Measurements from ENCODE around the gene MYL11. TPM values are rescaled to one million over a fixed set of nuclear protein-coding genes. Genes with fewer than 3 reads are reported as not detected.
"Not testable (repeated sequence)": the region's sequence is repeated elsewhere in the genome, so short reads cannot be mapped to it uniquely, and the experiment has no call there.

The MYL11 gene
- total and polyA plus RNA-seq, 4 donors: 0.44 to 3.9 TPM; not detected in 2

- Histone ChIP-seq H3K27me3 (ENCODE audit: control insufficient read depth in 3 of 3, insufficient read depth in 3 of 3, low read length in 2 of 3) (no peaks in the 10 kb centered on the region), H3K9ac (ENCODE audit: insufficient read depth in 1 of 2, low read length in 2 of 2) (no peak overlapping the region), H3K9me3 (ENCODE audit: control insufficient read depth in 4 of 4, insufficient read depth in 3 of 4, low read length in 3 of 4) (no peaks in the 10 kb centered on the region), H3K27ac (ENCODE audit: low read depth in 1 of 2, low read length in 1 of 2) (no peak overlapping the region), H3K4me1 (ENCODE audit: control insufficient read depth in 5 of 5, insufficient read depth in 5 of 5, low read length in 5 of 5) (peaks cover 0 to 5% (median 2%) of the 10 kb centered on the region in 5 donors), H3K36me3 (ENCODE audit: control insufficient read depth in 4 of 4, insufficient read depth in 4 of 4, low read length in 4 of 4) (peaks cover 0 to 1% (median 0%) of the 10 kb centered on the region in 4 donors), H3K4me3 (no peak overlapping the region)
- 87 to 90% methylated on average over 13 of the region's 13 CpGs for WGBS, 2 donors
- DNase-seq (no peak), ATAC-seq (ENCODE audit: insufficient read depth, low FRiP score) (no peak)
- TF ChIP-seq CTCF (IDR thresholded peaks at IDR 0.05; ENCODE audit: control extremely low read depth, extremely low read depth): no peak
Observed at GRCh38 chr16:30340621-30341020, 34.0 kb upstream of the MYL11 start.

- 92 to 98% methylated on average over 8 of the region's 8 CpGs for WGBS, 2 donors
- H3K4me3 ChIP-seq; DNase-seq; H3K9me3 ChIP-seq (ENCODE audit: control insufficient read depth in 4 of 4, insufficient read depth in 3 of 4, low read length in 3 of 4); H3K36me3 ChIP-seq (ENCODE audit: control insufficient read depth in 4 of 4, insufficient read depth in 4 of 4, low read length in 4 of 4); H3K9ac ChIP-seq (ENCODE audit: insufficient read depth in 1 of 2, low read length in 2 of 2); H3K27ac ChIP-seq (ENCODE audit: low read depth in 1 of 2, low read length in 1 of 2); ATAC-seq (ENCODE audit: insufficient read depth, low FRiP score); H3K4me1 ChIP-seq (ENCODE audit: control insufficient read depth in 5 of 5, insufficient read depth in 5 of 5, low read length in 5 of 5); H3K27me3 ChIP-seq (ENCODE audit: control insufficient read depth in 3 of 3, insufficient read depth in 3 of 3, low read length in 2 of 3): not testable (repeated sequence)
Observed at GRCh38 chr16:30341971-30342370, 32.6 kb upstream of the MYL11 start.

- Histone ChIP-seq H3K27me3 (ENCODE audit: control insufficient read depth in 3 of 3, insufficient read depth in 3 of 3, low read length in 2 of 3) (no peaks in the 10 kb centered on the region), H3K27ac (ENCODE audit: low read depth in 1 of 2, low read length in 1 of 2) (no peak overlapping the region), H3K4me3 (no peak overlapping the region), H3K9ac (ENCODE audit: insufficient read depth in 1 of 2, low read length in 2 of 2) (no peak overlapping the region), H3K9me3 (ENCODE audit: control insufficient read depth in 4 of 4, insufficient read depth in 3 of 4, low read length in 3 of 4) (no peaks in the 10 kb centered on the region), H3K4me1 (ENCODE audit: control insufficient read depth in 5 of 5, insufficient read depth in 5 of 5, low read length in 5 of 5) (no peaks in the 10 kb centered on the region), H3K36me3 (ENCODE audit: control insufficient read depth in 4 of 4, insufficient read depth in 4 of 4, low read length in 4 of 4) (peaks cover 0 to 1% (median 0%) of the 10 kb centered on the region in 4 donors)
- DNase-seq (no peak), ATAC-seq (ENCODE audit: insufficient read depth, low FRiP score) (no peak)
- WGBS, 2 donors: 92 to 95% methylated on average over 31 to 32 of the region's 32 CpGs
- no peak for TF ChIP-seq CTCF (IDR thresholded peaks at IDR 0.05; ENCODE audit: control extremely low read depth, extremely low read depth)
Observed at GRCh38 chr16:30342751-30343490, 31.7 kb upstream of the MYL11 start.

- not testable (repeated sequence) for H3K27me3 ChIP-seq (ENCODE audit: control insufficient read depth in 3 of 3, insufficient read depth in 3 of 3, low read length in 2 of 3); DNase-seq
- 86 to 89% methylated on average over 11 of the region's 11 CpGs for WGBS, 2 donors
Observed at GRCh38 chr16:30343491-30343820, 31.1 kb upstream of the MYL11 start.

More at GRCh38 chr16:30343491-30343820, 31.1 kb upstream of the MYL11 start:
- H3K4me3 ChIP-seq; H3K9ac ChIP-seq (ENCODE audit: insufficient read depth in 1 of 2, low read length in 2 of 2); H3K4me1 ChIP-seq (ENCODE audit: control insufficient read depth in 5 of 5, insufficient read depth in 5 of 5, low read length in 5 of 5); H3K9me3 ChIP-seq (ENCODE audit: control insufficient read depth in 4 of 4, insufficient read depth in 3 of 4, low read length in 3 of 4); ATAC-seq (ENCODE audit: insufficient read depth, low FRiP score); H3K27ac ChIP-seq (ENCODE audit: low read depth in 1 of 2, low read length in 1 of 2); H3K36me3 ChIP-seq (ENCODE audit: control insufficient read depth in 4 of 4, insufficient read depth in 4 of 4, low read length in 4 of 4): not testable (repeated sequence)
